AG04450 (cell line): ENCODE results near the gene TRNT1. TPM values are rescaled to one million over a fixed set of nuclear protein-coding genes. Genes with fewer than 3 reads are reported as not detected.

ENCODE experiments used
- CTCF ChIA-PET: fragments of 300-600, 350-600 bp; formaldehyde crosslinking; extraction: SDS; loops from one replicate; lab custom pipeline; 2022; ENCODE audit warnings: antibody characterized with exemption, inconsistent platforms; lab: Charles Lee
- POLR2A ChIA-PET: fragments of 350-600 bp; formaldehyde crosslinking; extraction: SDS; loops from one replicate; lab custom pipeline; 2021; ENCODE audit warnings: antibody characterized with exemption, inconsistent platforms; lab: Yijun Ruan, JAX
- DNase-seq: peaks from one replicate; pipeline ENCODE4 v3.0.0-alpha.2; 2011; ENCODE audit warnings: low read depth, low spot score
- H3K27ac ChIP-seq: one replicate; pipeline ENCODE4 v1.5.1; 2012; ENCODE audit warnings: low read depth, low read length, control low read depth
- H3K27me3 ChIP-seq: one replicate; pipeline ENCODE4 v1.6.0; 2012; ENCODE audit warnings: low read length; ENCODE audit not compliant: control insufficient read depth, insufficient read depth
- H3K4me3 ChIP-seq: 2 replicates; pipeline ENCODE4 v1.5.1; 2011; ENCODE audit warnings: mild to moderate bottlenecking, low read depth, low read length, control low read depth
- H3K9me3 ChIP-seq: 2 replicates; pipeline ENCODE4 v1.5.1; 2012; ENCODE audit warnings: low read length; ENCODE audit not compliant: control insufficient read depth, insufficient read depth
- polyA plus RNA-seq: library from polyadenylated mRNA; depleted of rRNA; stranded (reverse); fragments of >200 nt; gene quantifications from 2 replicates; pipeline ENCODE4 v1.2.3, GENCODE V29; 2011
- TF ChIP-seq, protein P1 (sequence below): IDR thresholded peaks from 2 replicates; pipeline ENCODE4 v1.5.1; 2011; ENCODE audit warnings: low read depth, low read length, control low read depth, inconsistent platforms

The TRNT1 gene
- polyA plus RNA-seq, 1 experiment, result 15.7 TPM

- peaks cover 3% of the 10 kb centered on the region; the same call in 1 of the 2 replicates for H3K9me3 ChIP-seq
- no peak for DNase-seq
- peak overlapping the region; percentile 90 for H3K4me3 ChIP-seq
- TF ChIP-seq, protein P1, sequence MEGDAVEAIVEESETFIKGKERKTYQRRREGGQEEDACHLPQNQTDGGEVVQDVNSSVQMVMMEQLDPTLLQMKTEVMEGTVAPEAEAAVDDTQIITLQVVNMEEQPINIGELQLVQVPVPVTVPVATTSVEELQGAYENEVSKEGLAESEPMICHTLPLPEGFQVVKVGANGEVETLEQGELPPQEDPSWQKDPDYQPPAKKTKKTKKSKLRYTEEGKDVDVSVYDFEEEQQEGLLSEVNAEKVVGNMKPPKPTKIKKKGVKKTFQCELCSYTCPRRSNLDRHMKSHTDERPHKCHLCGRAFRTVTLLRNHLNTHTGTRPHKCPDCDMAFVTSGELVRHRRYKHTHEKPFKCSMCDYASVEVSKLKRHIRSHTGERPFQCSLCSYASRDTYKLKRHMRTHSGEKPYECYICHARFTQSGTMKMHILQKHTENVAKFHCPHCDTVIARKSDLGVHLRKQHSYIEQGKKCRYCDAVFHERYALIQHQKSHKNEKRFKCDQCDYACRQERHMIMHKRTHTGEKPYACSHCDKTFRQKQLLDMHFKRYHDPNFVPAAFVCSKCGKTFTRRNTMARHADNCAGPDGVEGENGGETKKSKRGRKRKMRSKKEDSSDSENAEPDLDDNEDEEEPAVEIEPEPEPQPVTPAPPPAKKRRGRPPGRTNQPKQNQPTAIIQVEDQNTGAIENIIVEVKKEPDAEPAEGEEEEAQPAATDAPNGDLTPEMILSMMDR, result no peak
- H3K27me3 ChIP-seq, result no peaks in the 10 kb centered on the region
- CTCF ChIA-PET, result no interaction called here
- peak overlapping the region; percentile 96 for H3K27ac ChIP-seq
- POLR2A ChIA-PET, result no interaction called here
Measured at GRCh38 chr3:3127432-3128010, 781 bp downstream of the TRNT1 start.

- no peaks in the 10 kb centered on the region for H3K27me3 ChIP-seq
- CTCF ChIA-PET, result interaction anchor here (0.6 to 1.3 kb wide), 2 partner anchors 50 to 71 kb away, joined by 3 to 4 read pairs; partner anchors contain the start of gene CRBN
- POLR2A ChIA-PET, result no interaction called here
- peaks cover 3% of the 10 kb centered on the region; the same call in 1 of the 2 replicates for H3K9me3 ChIP-seq
- DNase-seq, result no peak
- TF ChIP-seq, protein P1, result no peak
- H3K4me3 ChIP-seq, result no peak overlapping the region
- H3K27ac ChIP-seq, result no peak overlapping the region
Measured at GRCh38 chr3:3129579-3129978, 2.8 kb downstream of the TRNT1 start.

DNA sequence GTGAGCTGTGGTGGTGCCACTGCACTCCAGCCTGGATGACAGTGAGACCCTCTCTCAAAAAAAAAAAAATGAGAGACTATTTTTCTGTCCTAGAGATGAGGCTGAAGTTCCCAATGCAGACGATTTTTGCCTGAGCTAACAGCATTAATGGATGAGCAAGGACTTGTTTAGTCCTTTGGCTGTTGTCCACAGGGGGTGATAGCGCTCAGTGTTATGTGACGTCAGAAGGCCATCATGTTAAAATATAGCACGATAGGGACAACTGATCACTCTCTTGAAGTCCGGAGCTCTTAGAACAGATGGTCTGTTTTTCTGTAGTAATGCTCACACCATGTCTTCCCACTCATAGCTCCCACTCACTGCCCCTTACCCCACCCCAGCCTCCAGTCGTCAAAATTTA, 6.8 kb downstream of the TRNT1 start:
- Histone ChIP-seq H3K9me3 (no peaks in the 10 kb centered on the region; the same call in 1 of the 2 replicates), H3K4me3 (no peak overlapping the region), H3K27me3 (no peaks in the 10 kb centered on the region), H3K27ac (no peak overlapping the region)
- TF ChIP-seq, protein P1, result no peak
- ChIA-PET POLR2A (no interaction called here), CTCF (no interaction called here)
- DNase-seq, result no peak

DNA sequence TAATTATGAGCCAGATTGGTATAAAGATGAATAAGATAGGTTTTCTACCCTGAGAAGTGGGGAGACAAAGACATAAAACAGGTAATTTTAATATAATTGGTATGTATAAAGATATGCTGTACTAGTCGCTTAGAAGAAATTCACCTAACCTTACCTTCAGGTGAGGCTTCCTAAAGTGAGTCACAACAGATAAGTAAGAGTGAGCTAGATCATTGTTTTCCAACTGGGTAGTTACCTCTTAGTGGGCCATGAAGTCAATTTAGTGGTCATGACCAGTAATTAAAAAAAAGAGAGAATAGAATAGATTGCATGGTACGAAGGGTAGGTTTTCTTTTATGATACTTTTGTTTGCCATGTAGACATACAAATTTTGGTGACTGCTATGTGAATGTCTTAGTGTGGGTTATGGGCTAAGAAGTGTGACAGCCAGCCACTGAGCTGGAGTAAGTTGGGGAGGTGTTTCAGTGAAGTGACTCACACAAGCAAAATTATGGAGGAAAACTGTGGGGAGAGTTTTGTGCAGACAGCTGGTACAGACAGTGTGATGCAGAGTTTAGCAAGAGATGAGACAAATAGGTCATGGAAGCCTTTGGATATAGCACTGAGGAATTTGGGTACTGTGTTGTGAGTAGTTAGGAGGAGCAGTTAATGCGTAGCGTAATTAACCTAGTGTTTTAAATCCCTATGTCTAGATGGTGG, 8.2 kb downstream of the TRNT1 start:
- H3K27me3 ChIP-seq, result no peaks in the 10 kb centered on the region
- TF ChIP-seq, protein P1, result no peak
- H3K27ac ChIP-seq, result no peak overlapping the region
- DNase-seq, result no peak
- CTCF ChIA-PET, result interaction anchor here (0.9 kb wide), 1 partner anchor 36 kb away, joined by 3 read pairs; no protein-coding TSS in a partner anchor
- no peaks in the 10 kb centered on the region; the same call in 1 of the 2 replicates for H3K9me3 ChIP-seq
- POLR2A ChIA-PET, result no interaction called here
- H3K4me3 ChIP-seq, result no peak overlapping the region

- H3K4me3 ChIP-seq, result no peak overlapping the region
- POLR2A ChIA-PET, result no interaction called here
- no peaks in the 10 kb centered on the region for H3K9me3 ChIP-seq
- CTCF ChIA-PET, result no interaction called here
- no peak overlapping the region for H3K27ac ChIP-seq
- TF ChIP-seq, protein P1, result no peak
- no peaks in the 10 kb centered on the region for H3K27me3 ChIP-seq
- DNase-seq, result no peak
Measured at GRCh38 chr3:3137526-3137925, 10.8 kb downstream of the TRNT1 start.
